Measurements from ENCODE around the gene ANKRD9. TPM values are rescaled to one million over a fixed set of nuclear protein-coding genes. Genes with fewer than 3 reads are reported as not detected.
A peak's percentile ranks its signal among the peaks of the same experiment; 100 is the strongest.

The ANKRD9 gene
- total RNA-seq, 2 experiments from 2014 or later: 15.0 to 16.9 TPM

DNA sequence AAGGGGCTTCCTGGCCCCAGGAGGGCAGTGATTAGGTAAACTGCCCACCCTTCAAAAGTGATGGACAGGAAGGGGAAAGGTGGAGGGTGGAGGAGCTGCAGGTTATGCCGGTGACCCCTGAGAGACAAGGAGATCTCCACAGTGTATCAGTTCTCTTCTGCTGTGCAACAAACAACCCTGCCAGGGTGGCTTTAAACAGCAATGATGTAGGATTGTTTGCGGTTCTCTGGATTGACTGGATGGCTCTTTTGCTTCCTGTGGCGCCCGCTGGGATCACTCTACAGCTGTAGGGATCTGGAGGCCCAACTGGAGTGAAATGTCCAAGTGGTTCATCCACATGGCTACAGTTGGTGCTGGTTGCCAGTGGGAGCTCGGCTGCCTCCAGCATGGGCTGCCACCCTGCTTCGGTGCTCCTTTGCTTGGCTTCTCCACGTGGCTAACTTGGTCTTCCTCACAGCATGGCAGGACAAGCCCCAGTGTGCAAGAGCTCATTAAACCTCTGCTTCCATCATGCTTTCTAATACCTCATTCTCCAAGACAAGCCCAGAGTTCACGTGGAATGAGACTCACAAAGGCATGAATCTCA is 8.6 kb upstream of the ANKRD9 start:
- H3K4me3 Mint-ChIP-seq: no peak overlapping the region
- intact Hi-C loops (cut with micrococcal nuclease): no loop called here

DNA sequence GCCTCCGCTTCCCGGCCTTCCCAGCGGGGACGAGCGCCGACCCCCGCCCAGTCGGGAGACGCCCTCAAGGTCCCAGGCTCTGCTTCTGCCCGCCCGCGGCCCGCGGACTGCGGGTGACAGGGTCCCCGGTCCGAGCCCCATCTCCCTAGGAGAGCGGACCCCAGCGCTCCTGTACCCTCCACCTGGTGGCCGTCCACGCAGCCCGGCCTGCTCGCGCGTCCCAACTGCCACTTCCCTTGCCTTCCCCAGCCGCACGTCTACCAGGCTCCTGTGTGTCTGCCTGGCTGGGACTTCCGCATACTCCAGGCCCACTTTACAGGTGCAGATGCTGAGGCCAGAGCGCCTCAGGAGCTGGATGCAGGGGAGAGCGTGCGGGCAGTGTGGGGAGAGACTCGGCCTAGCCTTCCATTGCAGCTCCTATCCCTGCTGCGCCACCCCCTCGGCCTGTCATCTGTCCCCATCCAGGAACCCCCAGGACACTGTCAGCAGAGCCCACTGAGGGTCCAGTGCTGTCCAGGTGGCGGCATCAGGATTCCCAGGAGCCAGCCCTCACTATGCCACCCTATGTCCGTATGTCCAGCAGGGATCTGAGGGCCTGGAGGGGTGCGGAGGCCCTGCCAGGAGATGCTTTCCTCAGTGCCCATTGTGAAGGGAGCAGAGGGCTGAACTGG is 8.0 kb upstream of the ANKRD9 start:
- H3K36me3 Mint-ChIP-seq (ENCODE audit: low read depth): no peaks in the 10 kb centered on the region
- H3K4me1 Mint-ChIP-seq (ENCODE audit: low read depth): peaks cover 3% of the 10 kb centered on the region
- intact Hi-C loops (cut with micrococcal nuclease): no loop called here
- H3K27me3 Mint-ChIP-seq: no peaks in the 10 kb centered on the region
- DNase-seq (no peak), ATAC-seq (no peak)
- TF ChIP-seq, protein P1, sequence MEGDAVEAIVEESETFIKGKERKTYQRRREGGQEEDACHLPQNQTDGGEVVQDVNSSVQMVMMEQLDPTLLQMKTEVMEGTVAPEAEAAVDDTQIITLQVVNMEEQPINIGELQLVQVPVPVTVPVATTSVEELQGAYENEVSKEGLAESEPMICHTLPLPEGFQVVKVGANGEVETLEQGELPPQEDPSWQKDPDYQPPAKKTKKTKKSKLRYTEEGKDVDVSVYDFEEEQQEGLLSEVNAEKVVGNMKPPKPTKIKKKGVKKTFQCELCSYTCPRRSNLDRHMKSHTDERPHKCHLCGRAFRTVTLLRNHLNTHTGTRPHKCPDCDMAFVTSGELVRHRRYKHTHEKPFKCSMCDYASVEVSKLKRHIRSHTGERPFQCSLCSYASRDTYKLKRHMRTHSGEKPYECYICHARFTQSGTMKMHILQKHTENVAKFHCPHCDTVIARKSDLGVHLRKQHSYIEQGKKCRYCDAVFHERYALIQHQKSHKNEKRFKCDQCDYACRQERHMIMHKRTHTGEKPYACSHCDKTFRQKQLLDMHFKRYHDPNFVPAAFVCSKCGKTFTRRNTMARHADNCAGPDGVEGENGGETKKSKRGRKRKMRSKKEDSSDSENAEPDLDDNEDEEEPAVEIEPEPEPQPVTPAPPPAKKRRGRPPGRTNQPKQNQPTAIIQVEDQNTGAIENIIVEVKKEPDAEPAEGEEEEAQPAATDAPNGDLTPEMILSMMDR (IDR thresholded peaks at IDR 0.05): no peak
- H3K4me3 Mint-ChIP-seq: peak overlapping the region; percentile 61
- CTCF ChIA-PET: no interaction called here
- H3K27ac Mint-ChIP-seq: no peak overlapping the region
- no peaks in the 10 kb centered on the region for H3K9me3 Mint-ChIP-seq
- POLR2A ChIA-PET: no interaction called here

More for the DNA sequence above, 8.6 kb upstream of the ANKRD9 start:
- H3K27ac Mint-ChIP-seq: no peak overlapping the region
- no peaks in the 10 kb centered on the region for H3K36me3 Mint-ChIP-seq (ENCODE audit: low read depth)
- no peak for ATAC-seq
- H3K9me3 Mint-ChIP-seq: no peaks in the 10 kb centered on the region
- ChIA-PET POLR2A (interaction anchor here (0.6 kb wide), 1 partner anchor 181 kb away, joined by 4 read pairs; no protein-coding TSS in a partner anchor), CTCF (interaction anchor here (0.5 to 1.2 kb wide), 2 partner anchors 80 to 81 kb away, joined by 3 to 7 read pairs; no protein-coding TSS in a partner anchor)
- no peaks in the 10 kb centered on the region for H3K27me3 Mint-ChIP-seq
- no peak for DNase-seq
- TF ChIP-seq, protein P1 (IDR thresholded peaks at IDR 0.05): no peak
- peaks cover 6% of the 10 kb centered on the region for H3K4me1 Mint-ChIP-seq (ENCODE audit: low read depth)

DNA sequence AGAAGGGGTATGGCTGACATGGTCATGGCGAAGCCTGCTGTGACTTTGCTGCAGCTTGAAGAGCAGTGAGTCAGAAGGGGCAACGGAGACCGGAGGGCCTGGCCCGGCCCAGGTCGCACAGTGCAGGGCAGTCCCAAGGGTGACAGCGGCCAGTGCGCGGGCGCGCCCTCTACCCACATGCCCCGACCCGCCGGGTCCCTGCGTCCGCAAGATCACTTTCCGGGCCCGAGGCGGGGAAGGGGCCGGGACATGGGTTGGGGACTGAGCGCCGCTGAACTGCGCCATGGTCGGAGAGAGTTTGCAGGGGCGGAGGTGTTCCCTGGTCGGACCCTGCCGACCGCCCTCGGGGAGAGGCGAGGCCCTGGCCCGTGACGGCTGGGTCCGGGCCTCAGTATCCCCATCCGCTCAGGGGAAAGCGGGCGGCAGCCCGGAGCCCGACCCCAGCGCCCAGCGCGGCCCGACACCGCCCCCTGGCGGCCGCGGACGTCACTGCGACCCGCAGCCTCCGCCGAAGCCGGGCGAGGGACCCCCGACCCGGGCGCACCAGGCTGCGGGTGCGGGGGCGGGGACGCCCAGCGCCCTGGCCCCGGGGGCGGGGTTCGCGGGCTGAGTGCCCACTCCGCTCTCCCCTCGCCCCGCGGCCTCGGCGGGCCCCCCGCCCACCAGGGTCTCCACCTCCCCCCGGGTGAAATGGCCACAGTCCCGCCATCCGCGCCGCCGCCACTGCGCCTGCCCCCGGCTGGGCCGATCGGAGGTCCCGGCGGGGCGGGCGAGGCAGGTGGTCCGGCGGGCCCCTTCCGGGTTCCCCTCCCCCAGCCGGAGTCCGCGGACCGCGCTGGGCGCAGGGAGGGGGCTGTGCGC is 7.2 kb upstream of the ANKRD9 start:
- ATAC-seq (peak; percentile 85), DNase-seq (peak; percentile 56)
- ChIA-PET POLR2A (no interaction called here), CTCF (interaction anchor here (0.6 to 2.2 kb wide), 12 partner anchors 8 to 227 kb away, joined by 3 to 21 read pairs (median 6); no protein-coding TSS in a partner anchor)
- intact Hi-C loops (cut with micrococcal nuclease): loop anchor here (1.0 kb wide), 1 partner anchor 79 kb away; no protein-coding TSS in a partner anchor
- Mint-ChIP-seq H3K27ac (no peak overlapping the region), H3K27me3 (no peaks in the 10 kb centered on the region), H3K9me3 (no peaks in the 10 kb centered on the region), H3K36me3 (ENCODE audit: low read depth) (no peaks in the 10 kb centered on the region), H3K4me3 (peak overlapping the region; percentile 70), H3K4me1 (ENCODE audit: low read depth) (peaks cover 3% of the 10 kb centered on the region)
- TF ChIP-seq, protein P1 (IDR thresholded peaks at IDR 0.05): peak; percentile 99

DNA sequence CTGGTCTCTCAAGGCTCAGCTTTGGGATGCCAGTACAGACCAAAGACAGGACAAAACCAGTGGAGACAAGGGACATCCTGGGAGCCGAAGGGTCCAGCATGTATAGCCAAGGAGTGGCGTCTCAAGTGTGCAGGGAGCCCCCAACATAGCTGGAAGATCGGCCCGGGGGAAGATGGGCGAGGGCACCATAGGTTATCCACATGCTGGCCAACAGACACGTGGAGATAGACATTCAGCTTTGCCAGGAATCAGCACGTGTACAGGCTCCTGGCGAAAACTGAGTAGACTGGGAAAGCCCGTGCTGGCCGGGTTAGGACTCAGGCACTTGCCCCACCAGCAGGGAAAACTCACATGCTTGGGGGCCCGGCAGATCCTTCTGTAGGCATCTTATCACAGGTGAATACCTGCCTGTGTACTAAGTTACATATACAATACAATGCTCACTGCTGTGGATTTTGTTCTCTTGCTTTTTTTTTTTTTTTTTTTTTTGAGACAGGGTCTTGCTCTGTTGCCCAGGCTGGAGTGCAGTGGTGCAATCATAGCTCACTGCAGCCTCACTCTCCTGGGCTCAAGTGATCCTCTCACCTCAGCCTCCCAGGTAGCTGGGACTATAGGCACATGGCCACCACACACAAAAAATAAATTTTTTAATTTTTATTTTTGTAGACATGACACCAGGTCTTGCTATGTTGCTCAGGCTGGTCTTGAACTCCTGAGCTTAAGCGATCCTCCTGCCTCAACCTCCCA is 5.6 kb upstream of the ANKRD9 start:
- ChIA-PET CTCF (interaction anchor here (1.1 to 2.2 kb wide), 6 partner anchors 9 to 197 kb away, joined by 3 to 21 read pairs (median 8); no protein-coding TSS in a partner anchor), POLR2A (interaction anchor here (0.6 to 1.5 kb wide), 2 partner anchors 10 to 13 kb away, joined by 3 to 4 read pairs; no protein-coding TSS in a partner anchor)
- DNase-seq (no peak), ATAC-seq (no peak)
- TF ChIP-seq, protein P1 (IDR thresholded peaks at IDR 0.05): no peak
- H3K36me3 Mint-ChIP-seq (ENCODE audit: low read depth): no peaks in the 10 kb centered on the region
- peaks cover 11% of the 10 kb centered on the region for H3K4me1 Mint-ChIP-seq (ENCODE audit: low read depth)
- H3K27me3 Mint-ChIP-seq: no peaks in the 10 kb centered on the region
- no peaks in the 10 kb centered on the region for H3K9me3 Mint-ChIP-seq
- intact Hi-C loops (cut with micrococcal nuclease): no loop called here
- H3K27ac Mint-ChIP-seq: no peak overlapping the region
- H3K4me3 Mint-ChIP-seq: no peak overlapping the region

Data from activated CD8-positive, alpha-beta T cell treated with anti-CD3 and anti-CD28 coated beads for 36 hours (primary cell).